Fibroblast of upper back skin (primary cell): ENCODE results near the gene TWIST2.

Experiments
- DNase-seq: peaks from one replicate; pipeline ENCODE4 v3.0.0-alpha.2; 2013

The TWIST2 gene

DNA sequence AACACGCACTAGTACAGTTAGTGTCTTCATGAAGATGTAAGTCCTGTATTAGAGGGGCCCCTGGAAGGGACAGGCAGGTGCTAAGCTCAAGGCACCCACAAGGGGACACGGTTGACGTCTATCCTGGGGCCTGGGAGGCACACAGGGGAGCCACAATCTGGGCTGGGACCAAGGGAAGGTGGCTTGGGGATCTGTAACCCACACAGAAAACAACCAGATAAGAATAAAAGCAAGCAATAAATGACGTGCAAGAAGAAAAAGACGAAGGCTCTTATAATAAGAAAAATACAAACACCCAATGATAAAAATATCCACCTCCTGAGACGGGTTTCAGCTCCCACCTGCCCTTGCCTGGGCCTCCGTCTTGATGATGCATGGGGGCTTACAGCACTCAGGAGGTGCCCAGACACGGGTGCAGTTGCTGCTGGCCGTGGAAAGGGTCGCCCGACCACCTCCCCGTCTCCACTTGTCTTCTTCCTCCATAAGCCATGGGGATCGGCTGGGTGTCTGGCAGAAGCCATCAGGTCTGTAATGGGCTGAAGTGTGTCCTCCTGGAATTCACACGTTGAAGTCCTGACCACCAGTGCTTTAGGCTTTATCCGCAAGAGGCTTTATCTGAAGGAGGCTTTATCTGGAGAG lies 73.9 kb downstream of the TWIST2 start:
- no peak for DNase-seq

DNA sequence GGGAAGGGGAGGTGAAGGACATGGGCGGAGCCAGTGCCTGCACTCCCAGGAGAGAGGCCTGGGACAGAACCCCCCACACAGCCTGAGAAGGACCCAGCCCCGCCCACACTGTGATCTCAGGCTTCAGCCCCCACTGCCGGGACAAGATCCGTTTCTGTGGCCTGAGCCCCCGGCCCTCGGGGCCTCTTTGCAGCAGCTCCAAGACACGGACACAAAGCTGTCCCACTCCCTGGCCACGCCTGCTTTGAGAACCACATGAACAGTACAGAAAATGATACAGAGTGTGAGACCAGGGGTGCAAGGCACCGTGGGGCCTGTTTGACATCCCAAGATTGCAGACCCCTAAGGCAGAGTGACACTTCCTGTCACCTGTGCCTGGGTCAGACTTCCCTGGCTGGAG lies 74.5 kb downstream of the TWIST2 start:
- no peak for DNase-seq

DNA sequence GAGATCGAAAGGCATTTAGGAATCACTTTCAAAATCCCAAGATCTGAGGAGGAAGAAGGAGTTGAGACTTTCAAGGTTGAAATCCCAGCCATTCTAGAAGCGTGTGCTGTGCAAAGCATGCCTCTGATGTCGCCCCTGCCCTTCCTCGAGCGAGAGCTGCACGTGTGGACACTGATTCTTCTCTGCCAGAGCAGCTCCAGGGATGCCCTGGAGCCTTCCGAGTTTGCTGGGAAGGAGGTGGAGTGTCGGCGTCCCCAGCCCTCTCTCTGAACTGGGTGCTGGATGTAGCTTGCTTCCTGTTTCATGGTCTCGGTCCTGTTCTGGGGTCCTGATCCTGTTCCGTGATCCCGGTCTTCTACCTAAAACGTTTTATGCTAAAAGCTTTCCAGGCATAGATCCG lies 76.1 kb downstream of the TWIST2 start:
- no peak for DNase-seq

DNA sequence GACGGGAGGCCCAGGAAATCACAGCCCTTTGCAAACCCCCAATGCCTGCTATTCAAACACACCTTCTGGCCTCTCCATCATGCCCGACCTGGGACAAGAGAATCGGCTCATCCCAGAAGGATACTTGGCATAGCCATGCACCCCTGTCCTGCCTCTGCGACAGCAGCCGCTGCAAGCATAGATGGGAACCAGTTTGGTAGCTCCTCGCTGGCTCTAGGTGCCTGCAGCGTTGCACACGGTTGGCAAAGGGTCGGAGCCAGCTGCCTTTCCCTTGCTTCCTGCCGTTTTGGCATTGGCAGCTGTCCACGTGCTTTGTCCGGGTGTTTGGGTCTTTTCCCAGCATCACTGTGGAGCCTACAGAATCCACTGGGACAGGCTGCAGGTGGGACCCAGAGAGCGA lies 76.9 kb downstream of the TWIST2 start:
- DNase-seq: no peak

DNA sequence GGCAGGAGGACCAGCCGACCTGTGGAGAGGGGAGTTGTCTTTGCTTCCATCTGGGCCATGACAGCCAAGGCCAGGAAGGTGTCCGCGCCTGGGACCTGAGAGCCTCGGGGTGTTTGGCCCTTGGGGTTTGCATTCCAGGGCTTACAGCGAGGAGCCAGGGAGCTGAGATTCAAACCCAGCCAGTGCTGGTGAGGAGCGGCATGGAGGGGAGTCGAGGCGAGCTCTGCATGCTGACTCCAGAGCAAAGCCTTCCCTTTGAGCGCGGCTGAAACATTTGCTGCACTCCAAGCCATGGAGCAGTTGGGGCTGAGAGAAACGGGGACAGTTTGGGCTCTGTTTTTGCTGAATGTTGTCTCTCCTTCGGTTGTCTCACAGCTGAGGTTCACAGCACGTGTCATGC lies 77.4 kb downstream of the TWIST2 start:
- DNase-seq: no peak

DNA sequence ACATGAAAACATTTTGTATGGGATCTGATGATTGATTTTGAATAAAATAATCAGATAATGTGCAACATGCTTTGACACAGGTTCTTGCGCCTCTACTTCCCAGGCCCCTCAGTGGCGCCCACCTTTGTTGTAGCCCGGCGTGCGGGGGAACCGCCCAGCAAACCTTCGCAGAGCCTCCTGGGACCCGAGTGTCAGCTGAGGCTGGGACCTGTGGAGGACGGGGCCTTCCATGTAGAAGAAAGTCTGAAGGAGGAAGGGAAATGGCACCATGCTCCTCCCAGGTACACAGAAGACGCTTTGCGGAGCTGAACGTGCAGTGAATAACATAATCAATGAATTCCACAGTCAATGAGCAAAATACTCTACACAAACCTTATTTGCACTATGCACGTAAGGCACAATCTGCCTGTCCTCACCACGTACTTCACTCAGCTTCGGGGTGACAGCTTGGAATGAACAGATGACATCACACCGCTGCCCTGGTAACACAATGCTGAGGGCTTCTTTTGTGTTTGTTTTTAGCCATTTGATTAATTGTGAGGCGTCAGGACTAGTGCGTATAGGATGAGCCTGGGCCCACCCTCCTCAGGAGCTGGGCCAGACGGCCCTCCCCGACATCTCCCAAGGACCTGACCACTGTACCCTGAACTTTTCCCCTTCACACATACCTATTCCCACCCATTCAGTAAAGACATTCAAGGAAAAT lies 78.1 kb downstream of the TWIST2 start:
- DNase-seq: no peak

DNA sequence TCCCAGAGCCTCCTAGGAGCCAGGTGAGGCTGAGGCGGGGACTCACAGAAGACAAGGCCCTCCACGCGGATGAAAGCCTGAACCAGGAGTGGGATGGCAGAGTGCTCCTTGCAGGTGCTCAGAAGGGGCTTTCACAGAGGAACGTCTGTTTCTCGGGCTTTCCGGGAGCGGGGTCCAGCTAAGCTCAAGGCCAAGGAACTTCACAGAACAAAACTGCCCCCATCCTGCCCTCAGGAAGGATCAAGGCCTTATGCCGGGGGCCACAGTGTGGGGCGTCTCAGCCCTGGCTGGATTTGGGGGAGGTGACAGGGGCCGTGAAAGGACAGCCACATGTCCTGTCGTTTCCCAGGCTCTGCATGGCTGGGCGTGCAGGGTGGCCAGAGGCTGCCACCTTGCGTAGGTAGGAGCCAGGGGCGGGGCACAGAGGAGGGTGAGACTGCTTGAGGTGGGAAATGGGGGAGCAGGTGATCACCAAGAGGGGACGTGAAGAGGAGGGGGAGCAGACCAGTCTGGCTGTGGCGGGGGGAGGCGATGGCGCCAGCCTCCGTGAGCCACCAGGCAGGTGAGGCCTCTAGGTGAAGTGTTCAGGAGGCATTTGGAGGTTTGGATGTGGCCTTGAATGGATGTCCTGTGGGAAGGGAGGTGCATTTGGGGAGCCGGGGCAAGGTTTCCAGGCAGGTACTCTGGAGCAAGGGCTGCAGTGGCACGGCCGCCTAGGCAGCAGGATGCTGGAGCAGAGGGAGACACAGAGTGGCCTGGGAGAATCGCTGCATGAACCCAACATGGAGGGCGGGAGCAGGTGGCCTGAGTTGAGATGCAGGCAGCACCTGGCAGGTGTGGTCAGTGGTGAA lies 79.1 kb downstream of the TWIST2 start:
- no peak for DNase-seq

DNA sequence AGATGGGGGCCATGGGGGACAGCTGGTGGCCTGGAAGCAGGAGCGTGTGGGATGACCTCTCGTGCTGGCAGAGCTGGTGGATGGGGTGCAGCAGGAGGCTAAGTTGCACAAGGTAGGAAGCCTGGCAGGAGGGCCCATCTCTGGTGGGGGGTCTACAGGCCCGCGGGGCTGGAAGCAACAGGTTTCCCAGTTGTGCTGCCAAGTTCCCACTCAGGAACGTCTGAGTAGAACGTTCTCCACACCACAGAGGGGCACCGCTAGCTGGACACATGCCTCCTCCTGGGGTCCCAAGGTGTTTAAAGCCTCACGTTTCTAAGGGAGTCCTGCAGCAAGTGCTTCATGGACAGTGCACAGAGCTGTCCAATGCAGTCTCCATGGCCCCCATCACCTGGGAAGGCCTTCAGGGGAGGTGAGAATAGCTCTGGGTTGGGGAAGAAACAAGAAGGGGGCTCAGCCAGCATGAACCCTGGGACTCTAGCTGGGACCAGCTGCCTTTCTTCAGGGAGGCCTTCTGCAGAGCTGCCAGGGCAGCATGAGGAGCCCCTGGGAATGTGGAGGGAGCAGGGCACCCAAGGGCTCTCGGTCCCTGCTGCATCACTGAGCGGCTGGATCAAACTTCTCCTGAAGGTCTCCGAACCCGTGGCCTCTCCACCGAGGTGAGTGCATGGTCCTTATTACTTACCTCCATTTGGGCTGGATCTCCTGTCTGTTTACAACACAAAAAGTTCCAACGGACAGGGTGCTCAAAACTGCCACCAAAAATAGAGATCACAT lies 80.0 kb downstream of the TWIST2 start:
- no peak for DNase-seq

DNA sequence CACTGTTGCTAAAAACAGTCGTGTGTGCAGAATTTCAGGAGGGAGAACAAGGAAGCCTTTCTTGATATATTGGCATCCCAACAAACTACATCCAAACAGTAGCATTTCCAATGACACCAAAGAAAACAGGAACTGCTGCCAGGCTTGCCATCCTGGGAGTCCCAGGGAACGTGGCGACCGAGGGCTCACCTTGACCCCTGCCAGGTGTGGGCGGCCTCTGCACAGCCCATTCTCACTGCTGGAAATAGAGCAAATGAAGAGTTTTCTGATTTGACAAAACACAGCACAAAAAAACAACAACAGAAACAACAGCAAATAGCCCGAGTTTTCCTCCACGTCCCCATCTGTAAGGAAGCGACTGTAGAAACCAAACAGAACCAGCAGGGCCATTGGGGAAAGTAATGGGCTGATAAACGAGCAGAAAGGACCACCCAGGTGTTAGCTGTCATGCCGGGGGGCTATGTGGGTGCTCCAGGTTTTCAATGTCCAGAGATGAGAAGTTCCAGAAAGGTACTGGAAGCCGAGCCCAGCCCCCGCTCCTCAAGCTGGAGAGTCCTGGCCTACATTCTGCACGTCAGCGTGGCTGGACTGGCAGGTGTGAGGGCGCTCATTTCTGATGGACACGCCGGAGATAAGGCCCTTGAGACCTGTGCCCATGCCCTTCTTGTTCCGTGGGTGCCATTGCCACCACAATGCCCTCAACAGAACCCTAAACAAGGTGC lies 80.8 kb downstream of the TWIST2 start:
- DNase-seq: no peak

DNA sequence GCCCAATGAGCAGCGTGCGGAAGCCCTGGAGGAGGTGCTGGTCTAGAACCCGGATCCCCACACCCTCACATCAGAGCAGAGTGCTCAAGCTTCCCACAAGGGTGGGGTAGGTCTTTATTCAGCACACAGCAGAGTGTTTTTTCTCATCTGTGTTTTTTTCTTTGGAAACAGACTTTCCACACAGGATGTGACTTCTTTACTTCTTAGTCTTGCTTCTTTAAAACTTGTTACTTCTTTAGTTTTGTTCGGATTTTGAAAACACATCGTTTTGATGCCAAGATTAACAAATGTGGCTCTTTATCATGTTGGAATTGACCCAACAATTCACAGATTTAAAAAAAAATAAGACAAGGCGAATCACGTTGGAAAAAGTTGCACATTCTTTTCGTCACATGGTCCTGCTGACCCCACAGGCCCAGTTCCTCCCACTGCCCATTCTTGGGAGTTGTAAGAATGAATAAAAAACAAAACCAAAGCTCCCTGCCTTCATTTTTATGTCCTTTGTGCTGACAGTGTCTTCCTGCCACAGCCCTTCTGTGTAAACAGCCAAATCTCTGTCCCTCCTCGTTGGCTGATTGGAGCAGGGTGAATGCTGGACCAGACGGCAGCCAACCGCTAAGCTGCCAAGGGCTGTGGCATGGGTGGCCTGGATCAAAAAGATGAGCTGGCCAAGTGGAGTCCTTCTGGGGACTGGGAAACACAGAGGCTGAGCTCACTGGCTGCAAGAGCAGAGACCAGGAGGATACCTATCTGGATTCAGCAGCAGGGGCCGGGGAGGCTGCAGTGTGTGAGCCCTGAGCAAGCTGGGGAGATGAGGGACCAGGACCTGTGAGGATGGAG lies 81.6 kb downstream of the TWIST2 start:
- DNase-seq: no peak

DNA sequence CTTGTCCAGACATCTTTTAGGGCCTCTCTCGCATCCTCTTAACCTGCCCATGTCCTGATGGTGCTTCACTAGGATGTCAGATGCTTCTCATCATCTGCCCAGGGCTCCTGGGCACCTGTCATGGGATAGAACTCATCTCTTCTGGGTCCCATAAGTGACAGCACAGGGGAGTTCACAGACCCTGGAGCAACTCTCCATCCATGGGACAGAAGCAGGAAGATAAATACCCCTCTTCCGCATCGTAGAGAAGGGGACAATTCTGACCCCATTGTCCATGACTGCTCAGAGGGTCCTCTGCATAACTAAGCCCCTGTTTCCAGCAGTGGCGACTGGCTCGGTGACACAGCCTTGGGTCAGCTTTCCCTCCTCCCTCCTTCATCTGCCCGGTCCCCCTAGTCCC lies 82.3 kb downstream of the TWIST2 start:
- DNase-seq: no peak

DNA sequence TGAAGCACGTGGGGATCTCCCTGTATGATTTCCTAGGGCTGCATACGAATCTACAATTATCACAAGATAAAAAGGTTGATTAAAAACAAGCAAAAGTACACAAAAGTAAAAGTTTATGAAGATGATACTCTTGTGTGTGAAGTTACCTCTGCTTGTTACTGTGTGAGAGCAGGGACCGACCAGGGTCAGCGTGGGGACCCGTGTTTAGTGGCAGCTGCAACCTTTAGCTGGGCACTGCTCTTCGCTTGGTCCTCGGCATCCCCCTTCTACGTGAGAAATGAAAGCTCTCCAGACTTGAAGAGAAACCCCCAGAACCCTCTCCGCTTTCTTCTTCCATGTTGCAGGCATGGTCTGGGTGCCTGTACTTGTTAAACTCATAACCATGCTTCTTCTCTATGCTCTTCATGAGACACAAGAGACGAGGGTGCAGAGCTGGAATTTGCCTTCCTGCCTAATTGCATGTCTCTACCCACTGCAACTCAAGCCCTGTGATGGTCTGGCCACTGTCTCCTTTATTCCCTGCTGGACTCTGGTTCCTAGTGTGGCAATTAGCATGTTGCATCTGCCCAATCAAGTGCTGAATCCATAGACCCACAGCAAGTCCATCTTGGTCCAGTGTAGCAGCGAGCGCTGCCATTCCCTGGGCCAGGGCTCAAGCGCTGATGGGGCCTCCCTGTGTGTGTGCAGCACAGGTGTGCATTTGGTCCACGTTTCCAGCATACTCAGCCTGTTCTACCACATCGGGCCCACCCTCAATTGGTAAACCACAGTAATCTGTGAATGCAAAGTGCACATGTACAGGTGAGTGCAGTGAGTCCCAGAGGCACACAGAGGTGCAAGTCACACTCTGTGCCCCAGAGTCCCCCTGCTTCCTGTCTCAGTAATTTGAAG lies 88.5 kb downstream of the TWIST2 start:
- DNase-seq: no peak

DNA sequence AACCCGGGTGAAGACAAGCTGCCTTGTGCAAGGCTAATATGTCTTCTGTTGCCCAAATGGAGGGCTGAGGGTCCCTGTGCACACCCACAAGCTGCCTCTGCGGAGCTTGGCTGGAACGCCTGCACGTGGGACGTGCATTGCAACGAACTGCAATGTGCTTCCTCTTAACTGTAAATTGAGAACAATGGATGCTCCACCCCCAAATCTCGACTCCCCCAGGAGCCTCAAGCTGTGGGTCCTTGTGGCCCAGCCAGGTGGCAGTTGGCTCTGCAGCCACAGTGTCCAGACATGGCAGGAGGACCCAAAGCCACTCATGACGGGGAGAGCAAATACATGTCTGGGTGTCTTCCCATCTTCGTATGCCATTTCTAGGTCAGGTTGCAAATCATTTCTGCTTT lies 90.1 kb downstream of the TWIST2 start:
- no peak for DNase-seq

DNA sequence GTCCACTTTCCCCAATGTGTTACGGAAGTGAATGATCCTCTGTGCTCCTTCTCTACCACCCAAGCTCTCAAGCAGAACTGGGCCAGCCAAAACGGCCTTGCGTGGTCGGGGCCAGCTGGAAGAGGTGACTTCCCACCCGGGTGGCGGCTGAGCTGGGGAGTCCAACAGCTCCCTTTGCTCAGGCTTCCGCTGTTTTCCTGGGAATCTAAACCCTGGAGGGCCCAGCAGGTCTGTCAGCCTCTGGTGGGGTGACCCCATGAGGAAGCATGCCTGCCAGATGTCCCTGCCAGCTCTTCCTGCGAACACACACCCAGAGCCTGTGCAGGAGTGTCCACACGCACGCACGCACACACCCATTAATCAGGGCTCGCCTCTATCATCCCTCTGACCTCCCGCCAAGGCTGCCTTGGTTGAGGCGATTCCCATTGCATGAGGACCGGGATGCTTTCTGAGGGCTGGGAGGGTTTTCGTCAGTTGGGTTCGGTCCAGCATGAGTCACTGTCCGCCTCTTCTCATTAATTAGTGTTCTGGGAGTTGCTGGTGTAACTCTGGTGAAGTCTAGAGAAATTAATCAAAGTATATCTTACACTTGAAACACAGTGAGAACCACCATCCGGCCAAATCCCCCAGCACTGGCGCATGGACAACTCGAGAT lies 90.6 kb downstream of the TWIST2 start:
- peak; percentile 99 for DNase-seq

DNA sequence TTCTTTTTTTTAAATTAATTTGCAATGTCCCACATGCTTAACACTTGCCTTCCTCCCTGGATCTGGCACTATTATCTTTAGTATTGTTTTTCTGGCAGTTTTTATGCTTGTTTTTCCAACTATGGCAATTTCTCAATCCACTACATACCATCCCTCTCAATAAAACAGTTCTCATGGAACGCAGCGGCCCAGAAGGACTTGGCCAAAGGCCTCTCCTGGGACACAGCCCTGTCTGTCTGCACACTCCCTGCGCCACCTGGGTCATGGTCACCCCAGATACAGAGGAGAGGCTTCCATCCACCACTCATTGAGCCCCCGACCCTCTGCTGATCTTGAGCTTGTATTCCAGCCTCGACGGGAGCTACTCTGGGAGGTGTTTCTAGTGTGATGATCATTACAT lies 91.2 kb downstream of the TWIST2 start:
- no peak for DNase-seq

DNA sequence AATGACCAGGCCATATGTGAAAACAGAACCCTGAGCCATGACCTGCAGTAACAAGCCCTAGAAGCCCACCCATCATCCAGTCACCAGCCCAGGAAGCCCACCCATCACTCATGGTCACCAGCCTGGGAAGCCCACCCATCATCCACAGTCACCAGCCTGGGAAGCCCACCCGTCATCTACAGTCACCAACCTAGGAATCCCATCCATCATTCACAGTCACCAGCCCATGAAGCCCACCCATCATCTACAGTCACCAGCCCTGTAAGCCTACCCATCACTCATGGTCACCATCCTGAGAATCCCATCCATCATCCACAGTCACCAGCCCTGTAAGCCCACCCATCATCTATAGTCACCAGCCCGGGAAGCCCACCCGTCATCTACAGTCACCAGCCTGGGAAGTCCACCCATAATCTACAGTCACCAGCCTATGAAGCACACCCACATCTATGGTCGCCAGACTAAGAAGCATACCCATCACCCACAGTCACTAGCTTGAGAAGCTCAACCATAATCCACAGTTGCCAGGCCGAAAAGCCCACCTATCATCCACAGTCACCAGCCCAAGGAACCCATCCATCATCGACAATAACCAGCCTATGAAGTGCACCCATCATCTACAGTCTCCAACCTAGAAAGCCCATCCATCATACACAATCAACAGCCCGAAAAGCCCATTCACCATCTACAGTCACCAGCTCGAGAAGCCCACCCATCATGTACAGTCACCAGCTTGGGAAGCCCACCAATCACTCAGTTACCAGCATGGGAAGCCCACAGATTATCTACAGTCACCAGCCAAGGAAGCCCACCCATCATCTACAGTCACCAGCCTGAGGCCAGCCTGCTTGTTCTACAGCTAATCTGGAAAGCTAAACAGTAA lies 91.9 kb downstream of the TWIST2 start:
- DNase-seq: no peak

DNA sequence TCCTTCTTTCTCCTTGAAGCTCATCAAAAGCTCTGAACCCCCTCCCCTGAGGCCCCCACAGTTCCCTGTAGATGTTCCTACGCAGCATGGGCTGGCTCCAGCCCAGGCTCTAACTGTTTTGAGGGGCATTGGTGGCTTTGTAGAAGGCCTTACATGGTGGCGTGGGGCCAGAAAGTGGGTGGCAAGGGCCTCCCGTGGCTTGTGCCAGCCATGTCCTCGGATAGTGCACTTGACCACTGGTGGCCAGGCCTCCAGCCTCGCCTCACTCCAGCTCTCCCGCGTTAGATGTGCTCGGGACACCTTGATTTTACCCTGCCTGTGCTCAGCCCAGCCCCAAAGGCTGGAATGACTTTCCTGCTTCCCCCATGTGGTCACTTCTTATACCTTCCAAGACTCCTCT lies 92.9 kb downstream of the TWIST2 start:
- DNase-seq: no peak

DNA sequence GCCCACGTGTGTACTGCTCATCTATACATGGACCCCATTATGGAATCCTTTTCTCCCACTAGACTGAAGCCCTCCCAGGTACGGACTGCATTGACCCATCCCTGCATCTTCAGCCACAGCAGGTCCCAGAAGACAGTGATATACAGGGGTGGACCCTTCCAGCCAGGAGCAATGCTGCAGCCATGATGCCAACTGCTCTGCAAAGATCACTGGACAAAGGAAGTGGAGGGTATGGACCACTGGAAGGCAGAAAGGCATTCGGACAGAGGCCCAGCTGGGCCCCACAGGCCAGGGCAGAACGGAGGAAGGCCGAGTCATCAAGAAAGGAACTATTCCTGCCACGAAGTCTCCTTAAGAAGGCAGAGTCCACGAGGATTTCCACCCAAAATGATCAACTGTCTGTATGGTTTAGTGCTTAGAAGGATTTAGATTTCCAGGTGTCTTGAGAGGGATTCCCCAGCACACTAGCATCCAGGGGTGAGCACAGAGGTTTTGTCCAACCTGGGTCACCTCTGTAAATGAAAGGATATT lies 93.4 kb downstream of the TWIST2 start:
- DNase-seq: no peak
